HUDEP-2 (cell line): Measurements from ENCODE around the gene STX8.
"Not testable (repeated sequence)": the region's sequence is repeated elsewhere in the genome, so short reads cannot be mapped to it uniquely, and the experiment has no call there.

Experiments
- DNase-seq, 76 experiments: peaks; one replicate each; lab custom pipeline; 2025; ENCODE audit not compliant: unreplicated experiment in 76 of 76; lab: John Stamatoyannopoulos, UW

The STX8 gene, protein sequence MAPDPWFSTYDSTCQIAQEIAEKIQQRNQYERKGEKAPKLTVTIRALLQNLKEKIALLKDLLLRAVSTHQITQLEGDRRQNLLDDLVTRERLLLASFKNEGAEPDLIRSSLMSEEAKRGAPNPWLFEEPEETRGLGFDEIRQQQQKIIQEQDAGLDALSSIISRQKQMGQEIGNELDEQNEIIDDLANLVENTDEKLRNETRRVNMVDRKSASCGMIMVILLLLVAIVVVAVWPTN

DNA sequence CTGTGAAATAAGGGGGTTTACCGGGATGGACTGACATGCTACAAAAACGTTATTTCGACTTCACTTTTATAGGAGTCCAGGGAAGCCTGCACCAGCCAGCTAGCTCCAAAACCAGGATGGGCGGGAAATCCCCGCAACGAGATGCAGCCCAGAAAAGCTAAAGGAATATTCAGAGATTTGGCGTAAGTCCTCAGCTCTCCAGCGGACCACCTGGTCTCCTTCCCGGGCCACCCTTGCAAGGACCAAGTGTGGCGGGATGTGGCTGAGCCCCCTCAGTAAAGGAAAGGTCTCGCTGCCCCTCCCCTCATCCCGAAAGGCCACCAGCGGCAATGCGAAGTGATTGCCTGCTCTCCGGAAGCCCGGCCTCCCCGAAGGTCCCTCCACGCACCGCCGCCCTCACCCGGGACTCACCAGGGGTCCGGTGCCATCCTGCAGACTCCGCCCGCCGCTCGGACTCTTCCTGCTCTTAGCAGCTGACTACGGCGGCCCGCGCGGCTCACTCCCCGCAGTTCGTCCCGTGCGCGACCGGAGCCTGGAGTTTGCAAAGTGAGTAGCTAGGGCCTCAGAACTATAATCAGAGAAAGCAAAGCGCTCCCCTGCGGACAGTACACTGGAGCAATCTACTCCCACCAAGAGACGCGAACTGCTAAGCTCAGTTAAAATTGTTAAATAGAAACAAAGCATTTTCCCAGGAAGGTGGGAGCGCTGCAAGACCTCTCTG, at the start of gene STX8:
Gene STX8, minus strand, starts transcription at position 440 of the 721 bp plus-strand sequence. Its CDS starts 12 bp downstream, at position 428.
- peak; percentile 35 to 92 (median 82) for DNase-seq

DNA sequence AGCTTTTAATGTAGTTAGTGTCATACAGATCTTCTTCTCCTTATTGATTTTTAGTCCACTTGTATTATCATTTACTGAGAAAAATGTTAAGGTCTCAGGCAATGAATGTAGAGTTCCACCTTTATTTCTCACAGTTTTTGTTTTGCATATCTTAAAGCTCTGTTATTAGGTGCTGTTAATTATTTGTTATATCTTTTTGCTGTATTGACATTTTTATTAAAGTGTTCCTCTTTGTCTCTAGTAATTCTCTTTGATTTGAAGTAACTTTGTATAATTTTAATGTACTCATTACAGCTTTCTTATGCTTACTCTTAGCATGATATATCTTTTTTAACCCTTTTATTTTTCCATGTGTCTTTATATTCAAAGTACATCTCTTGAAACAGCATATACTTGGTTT, 47.3 kb upstream of the STX8 start:
- DNase-seq: no peak

DNA sequence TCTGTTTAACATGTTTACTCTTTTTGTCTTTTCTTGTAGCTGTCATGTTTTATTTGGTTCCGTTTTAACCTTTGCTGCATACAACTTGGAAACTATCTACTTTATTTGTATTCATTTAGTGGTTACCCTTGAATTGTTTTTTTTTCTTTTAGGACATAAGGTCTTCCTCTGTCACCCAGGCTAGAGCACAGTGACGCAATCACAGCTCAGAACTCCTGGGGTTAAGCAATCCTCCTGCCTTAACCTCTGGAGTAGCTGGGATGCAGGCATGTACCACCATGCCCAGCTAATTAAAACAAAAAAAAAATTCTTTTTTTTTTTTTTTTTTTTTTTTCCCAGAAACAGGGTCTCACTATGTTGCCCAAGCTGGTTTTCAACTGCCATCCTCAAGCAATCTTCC, 39.9 kb upstream of the STX8 start:
- DNase-seq: no peak

DNA sequence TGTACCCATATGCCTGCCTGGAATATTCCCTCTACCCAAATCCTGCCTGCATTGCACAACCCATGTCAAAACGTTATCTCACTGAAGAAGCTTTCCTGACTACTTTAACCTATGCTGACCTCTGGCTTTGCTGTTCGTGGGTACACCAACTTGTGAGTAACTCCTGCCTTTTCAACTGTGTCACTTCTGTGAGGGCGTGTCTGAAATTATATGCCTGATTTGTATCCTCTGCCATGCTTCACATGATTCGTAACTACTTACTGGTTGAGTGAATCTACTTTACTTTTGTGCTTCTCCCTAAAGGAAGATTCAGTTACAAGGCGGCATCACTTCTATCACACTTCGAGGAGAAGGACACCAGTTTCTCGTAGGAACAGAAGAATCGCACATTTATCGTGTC, 36.4 kb upstream of the STX8 start:
- DNase-seq: no peak

DNA sequence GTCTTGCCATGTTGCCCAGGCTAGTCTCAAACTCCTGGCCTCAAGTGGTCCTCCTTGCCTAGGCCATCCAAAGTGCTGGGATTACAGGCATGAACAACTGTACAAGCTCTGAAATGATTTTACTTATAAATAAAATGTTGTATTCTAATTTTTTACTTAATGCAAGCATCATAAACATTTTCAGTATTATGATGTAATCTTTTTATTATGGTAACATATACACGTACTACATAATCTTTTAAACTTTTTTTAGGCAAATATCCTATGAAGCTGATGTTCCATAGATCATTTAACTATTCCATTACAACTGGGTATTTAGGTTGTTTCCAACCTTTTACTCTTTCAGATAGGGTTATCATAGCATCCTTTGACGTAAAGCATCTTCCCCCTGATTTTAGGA, 35.9 kb upstream of the STX8 start:
- no peak for DNase-seq

DNA sequence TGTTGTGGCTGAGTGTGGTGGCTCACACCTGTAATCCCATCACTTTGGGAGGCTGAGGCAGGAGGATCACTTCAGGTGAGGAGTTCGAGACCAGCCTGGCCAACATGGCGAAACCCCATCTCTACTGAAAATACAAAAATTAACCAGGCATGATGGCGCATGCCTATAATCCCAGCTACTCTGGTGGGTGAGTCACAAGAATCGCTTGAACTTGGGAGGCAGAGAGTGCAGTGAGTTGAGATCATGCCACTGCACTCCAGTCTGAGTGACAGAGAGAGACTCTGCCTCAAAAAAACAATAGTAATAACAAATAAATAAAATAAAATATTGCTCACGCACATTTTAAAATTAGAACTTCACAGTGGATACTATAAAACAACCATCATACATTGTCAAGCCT, 31.4 kb upstream of the STX8 start:
- DNase-seq: not testable (repeated sequence)

DNA sequence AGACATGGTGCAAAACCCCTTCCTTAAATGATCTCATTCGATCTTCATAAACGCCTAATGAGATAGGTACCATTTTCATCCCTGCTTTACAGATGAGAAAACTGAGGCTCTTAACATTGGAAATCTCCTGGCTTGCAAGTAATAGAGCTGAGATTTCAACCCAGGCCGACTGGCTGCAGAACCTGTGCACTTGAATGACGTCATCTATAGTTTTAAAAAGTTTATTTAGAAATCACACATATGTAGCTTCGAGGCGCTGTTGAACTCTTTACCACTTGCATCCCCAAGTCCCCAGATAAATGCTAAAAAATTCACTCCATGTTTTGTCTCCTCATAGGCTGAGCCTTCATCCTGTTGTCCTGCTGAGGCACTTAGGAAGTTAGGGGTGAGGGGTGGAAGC, 30.8 kb upstream of the STX8 start:
- no peak for DNase-seq

DNA sequence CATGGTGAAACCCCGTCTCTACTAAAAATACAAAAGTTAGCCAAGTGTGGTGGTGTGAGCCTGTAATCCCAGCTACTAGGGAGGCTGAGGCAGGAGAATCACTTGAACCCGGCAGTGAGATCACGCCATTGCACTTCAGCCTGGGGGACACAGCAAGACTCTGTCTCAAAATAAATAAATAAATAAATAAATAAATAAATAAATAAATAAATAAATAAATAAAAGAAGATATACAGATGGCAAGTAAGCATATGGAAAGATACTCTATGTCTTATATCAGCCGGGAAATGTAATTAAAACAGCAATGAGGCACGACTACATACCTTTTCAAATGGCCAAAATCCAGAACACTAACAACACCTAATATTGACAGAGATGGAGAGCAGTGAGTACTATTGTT, 29.0 kb upstream of the STX8 start:
- DNase-seq: not testable (repeated sequence)

DNA sequence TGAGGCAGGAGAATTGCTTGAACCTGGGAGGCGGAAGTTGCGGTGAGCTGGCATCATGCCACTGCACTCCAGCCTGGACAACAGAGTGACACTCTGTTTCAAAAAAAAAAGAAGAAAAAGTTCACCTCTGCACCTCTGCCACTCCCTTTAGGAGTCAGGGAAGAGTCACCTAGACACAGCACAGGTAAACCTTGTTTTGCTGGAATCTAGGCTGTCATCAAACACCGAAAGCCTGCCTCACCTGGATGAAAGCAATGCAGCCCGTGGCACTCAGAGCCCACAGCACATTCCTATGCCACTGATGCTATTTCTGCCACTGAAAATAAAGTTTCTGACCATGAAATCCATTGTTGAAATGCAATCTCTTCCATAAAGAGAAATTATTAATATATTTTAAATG, 23.0 kb upstream of the STX8 start:
- DNase-seq: no peak

DNA sequence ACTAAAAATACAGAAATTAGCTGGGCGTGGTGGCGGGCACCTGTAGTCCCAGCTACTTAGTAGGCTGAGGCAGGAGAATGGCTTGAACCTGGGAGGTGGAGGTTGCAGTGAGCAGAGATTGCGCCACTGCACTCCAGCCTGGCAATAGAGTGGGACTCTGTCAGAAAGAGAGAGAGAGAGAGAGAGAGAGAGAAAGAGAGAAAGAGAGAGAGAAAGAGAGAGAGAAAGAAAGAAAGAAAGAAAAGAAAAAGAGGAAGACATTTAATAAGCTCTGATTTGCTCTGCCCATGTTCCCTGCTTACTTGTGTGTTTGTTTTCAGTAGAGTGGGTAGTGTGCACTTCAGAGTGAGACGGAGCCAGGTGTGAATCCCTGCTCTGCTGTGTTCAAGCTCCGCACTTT, 22.0 kb upstream of the STX8 start:
- DNase-seq: not testable (repeated sequence)

DNA sequence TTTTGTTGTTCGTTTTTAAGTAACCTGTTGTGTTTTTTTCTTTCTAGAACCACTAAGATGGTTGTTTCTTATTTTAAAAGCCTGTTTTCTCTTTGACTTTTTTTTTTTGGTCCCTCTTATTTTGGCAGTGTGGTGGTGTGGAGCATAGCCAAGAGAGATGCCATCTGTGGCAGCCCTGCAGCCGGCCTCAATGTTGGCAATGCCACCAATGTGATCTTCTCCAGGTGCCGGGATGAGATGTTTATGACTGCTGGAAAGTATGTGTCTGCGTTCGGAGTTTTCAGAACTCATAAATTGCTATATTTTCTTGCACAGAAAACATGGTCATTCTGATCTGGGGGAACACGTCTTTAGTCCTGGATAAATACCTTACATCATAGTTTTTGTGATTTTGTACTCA, 18.4 kb upstream of the STX8 start:
- peak in 1 of 76 experiments; percentile 2 for DNase-seq

DNA sequence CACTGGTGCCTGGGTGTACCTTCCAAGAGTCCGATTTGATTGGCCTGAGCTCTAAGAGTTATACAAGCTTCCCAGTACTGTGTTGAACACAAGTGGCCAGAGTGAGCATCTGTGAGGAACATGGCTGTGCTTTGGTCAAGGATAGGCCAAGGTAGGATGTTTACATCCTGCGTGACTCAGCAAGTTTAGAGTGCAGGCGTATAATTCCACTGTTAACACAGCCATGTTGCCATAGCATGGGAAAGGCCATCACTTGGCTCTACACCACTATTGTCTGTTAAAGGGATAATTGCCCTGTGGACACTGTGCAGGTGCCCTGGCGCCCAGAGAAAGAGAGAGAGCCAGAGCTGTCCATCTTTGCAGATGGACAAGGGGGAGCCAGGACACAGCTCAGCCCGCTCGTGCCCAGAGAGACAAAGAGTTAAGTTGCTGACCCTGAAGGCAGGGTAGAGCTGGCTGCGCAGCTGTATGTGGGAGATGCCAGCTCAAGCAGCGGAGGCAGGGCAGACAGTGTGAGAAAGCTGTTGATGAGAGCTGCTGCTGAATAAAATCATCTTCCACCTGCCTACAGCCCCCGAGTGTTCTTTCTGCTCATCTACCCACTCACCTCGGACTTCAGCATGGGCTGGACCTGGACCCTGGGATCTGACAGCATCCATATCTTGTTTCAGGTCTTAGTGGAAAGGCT, 12.5 kb upstream of the STX8 start:
- DNase-seq: no peak

DNA sequence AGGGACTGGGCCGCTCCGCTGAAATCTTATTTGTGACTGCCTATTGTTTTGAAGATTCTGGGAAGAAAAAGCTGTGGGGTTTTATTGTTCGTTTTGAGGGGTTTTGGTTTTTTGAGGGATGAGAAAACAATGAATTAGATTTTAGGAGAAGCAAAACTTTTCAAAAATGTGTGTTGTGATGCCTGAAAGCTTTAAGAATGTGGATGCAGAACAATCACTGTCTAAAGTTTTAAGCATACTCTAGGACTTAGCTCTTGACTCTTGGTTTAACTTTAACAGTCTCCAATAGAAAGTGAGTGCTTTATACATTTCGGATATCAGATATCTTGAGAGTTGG, 1.7 kb upstream of the STX8 start:
- DNase-seq: peak in 2 of 76 experiments; percentile 13 to 23

DNA sequence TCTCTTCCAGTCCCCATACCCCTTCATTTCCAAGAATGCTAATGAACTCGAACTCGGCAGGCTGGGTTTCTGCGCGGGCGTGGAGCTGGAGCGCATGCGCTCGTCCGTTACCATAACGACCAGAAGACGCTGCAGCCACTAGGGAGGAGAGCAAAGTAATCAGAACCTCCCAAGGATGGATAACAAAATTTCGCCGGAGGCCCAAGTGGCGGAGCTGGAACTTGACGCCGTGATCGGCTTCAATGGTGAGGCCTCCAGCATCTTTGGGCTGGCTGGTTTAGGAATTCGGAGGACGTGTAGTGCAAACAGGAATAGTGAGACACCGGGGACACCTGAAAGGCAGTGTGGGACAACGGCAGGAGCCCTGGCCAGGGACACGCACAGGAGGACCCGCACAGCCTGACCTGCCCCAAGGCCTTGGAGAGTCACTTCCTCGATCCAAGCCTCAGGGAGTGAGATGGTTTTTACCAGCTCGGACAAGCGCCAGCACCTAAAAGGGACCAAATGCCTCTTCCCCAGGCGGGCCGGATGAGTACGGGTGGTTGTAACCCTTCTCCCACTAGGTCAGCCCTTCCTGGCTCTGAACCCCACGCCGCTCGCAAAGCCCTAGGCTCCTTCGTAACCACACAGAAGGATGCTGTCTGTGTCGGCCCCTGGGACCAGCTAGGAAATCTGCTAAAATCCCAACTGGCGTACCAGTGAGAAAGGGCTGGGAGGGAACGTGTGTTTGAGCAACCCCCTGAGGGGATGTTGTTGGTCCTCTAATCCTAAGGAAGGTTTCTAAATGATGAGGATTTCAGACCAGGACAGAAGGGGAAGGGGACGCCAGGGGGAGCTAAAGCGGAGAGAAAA, 1.1 kb upstream of the STX8 start, which contains the start of gene CFAP52:
Gene CFAP52, plus strand, starts transcription at position 122 of the 852 bp plus-strand sequence. Its CDS starts 54 bp downstream, at position 176.
- DNase-seq: peak in 71 of 76 experiments; percentile 6 to 80 (median 61)

DNA sequence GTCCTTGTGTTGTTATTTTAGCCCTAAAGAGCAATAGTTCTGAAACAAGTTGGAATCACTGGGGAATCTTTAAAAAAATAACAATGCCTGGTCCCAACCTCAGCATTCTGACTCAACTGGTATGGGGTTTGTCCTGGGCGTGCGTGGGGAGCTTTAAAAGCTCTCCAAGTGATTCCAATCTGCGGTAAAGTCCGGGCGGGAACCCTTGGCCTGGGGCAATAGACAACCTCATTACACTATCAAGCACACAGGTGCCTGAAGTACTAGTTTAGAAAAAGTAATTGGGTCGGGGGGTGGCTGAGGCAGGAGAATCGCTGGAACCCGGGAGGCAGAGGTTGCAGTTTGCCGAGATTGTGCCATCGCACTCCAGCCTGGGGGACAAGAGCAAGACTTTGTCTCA, 4.4 kb downstream of the STX8 start:
- no peak for DNase-seq

DNA sequence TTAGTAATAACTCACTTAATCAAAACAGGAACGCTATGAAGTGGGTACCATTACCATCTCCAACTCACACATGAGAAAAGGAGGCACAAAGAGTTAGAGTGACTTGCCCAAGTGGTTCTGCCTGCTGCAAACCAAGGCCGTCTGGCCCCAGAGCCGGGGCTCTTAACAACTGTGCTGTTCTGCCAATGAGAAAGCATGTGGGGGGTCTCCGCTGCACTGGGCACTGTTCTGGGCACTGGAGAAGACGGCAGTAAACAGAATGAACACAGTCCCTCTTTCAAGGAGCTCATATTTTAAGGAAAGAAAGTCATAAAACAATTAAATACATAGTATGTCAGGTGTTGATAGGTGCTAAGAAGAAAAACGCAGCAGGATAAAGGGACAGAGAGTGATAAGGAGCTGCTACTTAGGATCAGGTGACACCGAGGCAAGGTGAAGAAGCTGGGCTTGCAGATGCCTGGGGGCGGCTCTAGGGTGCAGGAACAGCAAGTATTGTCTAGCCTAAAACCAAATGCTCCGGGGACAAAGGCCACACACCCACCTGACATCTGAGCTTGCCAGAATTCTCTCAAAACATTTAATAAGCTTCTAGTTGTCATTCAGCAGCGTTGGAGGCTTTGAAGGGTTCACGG, 6.5 kb downstream of the STX8 start:
- no peak for DNase-seq

DNA sequence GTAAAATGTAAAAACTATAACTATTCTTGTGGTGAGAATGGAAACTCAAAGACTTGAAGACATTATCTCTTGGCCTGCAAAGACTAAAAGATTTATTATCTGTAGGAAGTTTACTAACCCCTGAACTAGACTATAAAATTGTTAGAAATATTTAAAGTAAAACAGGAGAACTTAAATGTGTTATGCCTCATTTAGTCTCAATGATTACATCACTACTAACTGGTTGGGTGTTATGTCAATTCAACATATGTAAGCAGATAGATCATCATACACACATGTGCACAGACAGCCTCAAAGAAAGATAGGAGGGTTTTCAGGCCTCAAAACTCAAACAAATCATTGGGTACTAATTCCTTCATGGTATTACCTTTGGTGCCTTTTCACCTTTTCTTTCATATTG, 7.6 kb downstream of the STX8 start:
- no peak for DNase-seq

DNA sequence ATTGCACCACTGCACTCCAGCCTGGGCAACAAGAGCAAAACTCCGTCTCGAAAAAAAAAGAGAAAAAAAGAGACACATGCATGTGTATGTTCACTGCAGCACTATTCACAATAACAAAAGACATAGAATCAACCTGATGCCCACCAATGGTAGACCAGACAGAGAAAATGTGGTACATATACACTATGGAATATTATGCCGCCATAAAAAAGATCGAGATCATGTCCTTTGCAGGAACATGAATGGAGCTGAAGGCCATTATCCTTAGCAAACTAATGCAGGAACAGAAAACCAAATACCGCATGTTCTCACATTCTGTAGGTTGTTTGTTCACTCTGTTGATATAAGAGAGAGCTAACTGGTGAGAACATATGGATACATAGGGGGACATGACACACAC, 8.9 kb downstream of the STX8 start:
- not testable (repeated sequence) for DNase-seq

DNA sequence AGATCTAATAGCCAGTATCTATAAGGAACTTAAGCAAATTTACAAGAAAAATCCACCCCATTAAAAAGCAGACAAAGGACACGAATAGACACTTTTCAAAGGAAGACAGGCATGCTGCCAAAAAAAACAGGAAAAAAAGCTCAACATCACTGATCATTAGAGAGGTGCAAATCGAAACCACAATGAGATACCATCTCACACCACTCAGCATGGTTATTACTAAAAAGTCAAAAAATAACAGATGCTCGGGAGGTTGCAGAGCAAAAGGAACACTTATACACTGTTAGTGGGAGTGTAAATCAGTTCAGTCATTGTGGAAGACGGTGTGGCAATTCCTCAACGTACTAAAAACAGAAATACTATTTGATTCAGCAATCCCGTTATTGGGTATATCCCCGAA, 9.6 kb downstream of the STX8 start:
- DNase-seq: no peak

DNA sequence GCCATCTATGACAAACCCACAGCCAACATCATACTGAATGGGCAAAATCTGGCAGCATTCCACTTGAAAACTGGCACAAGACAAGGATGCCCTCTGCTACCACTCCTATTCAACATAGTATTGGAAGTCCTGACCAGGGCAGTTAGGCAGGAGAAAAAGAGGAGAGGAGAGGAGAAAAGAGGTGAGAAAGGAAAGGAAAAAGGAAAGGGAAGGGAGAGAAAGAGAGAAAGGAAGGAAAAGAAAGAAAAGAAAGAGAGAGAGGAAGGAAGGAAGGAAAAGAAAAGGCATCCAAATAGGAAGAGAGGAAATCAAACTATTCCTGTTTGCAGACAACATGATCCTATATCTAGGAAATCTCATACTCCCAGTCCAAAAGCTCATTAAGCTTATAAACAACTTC, 11.5 kb downstream of the STX8 start:
- DNase-seq: no peak
